Neural crest cell (in vitro differentiated cells): Measurements from ENCODE around the gene PTGS2. TPM values are rescaled to one million over a fixed set of nuclear protein-coding genes. Genes with fewer than 3 reads are reported as not detected.

Source experiments
- DNase-seq: peaks from one replicate; pipeline ENCODE4 v3.0.0; 2021; ENCODE audit warnings: low read depth, mixed read lengths, low spot score
- H3K27ac Mint-ChIP-seq: one replicate; pipeline ENCODE4 v1.8.0; 2021; ENCODE audit warnings: mild to moderate bottlenecking, mixed read lengths; ENCODE audit not compliant: unreplicated experiment
- H3K27me3 Mint-ChIP-seq: 2 replicates; pipeline ENCODE4 v1.8.0; 2021; ENCODE audit warnings: low read depth, mild to moderate bottlenecking, mixed read lengths
- H3K36me3 Mint-ChIP-seq: 2 replicates; pipeline ENCODE4 v1.8.0; 2021; ENCODE audit warnings: low read depth, mild to moderate bottlenecking, mixed read lengths
- H3K4me1 Mint-ChIP-seq: 2 replicates; pipeline ENCODE4 v1.8.0; 2021; ENCODE audit warnings: mixed read lengths
- H3K4me3 Mint-ChIP-seq: one replicate; pipeline ENCODE4 v1.8.0; 2021; ENCODE audit warnings: mild to moderate bottlenecking, mixed read lengths
- H3K9me3 Mint-ChIP-seq: 2 replicates; pipeline ENCODE4 v1.8.0; 2021; ENCODE audit warnings: mixed read lengths
- total RNA-seq: library from RNA; stranded (reverse); gene quantifications from 2 replicates; pipeline ENCODE4 v1.2.1, GENCODE V29; 2021
- TF ChIP-seq, protein P1 (sequence below): fragments of 200-600 bp; sonication (generic); conservative IDR thresholded peaks from 2 replicates; pipeline ENCODE4 v1.5.0; 2021; ENCODE audit warnings: antibody characterized with exemption, mild to moderate bottlenecking

The PTGS2 gene
- total RNA-seq, 1 donor from 2014 or later, result not detected

DNA sequence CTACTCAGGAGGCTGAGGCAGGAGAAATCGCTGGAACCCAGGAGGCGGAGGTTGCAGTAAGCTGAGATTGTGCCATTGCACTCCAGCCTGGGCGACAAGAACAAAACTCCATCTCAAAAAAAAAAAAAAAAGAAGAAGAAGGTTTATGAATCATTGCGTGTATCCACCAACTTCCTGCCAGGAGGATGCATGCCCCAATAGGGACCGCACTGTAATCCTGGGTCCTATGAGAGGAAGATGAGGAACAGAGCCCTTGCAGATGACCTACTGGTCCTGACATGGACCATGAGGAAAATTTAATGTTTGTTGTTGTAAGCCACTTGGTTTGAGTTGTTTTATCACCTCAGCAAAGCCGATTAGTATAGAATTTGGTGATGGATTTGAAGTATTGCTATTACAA lies 56.7 kb downstream of the PTGS2 start:
- H3K27ac Mint-ChIP-seq, result no peak overlapping the region

More for the DNA sequence above, 56.7 kb downstream of the PTGS2 start:
- TF ChIP-seq, protein P1, sequence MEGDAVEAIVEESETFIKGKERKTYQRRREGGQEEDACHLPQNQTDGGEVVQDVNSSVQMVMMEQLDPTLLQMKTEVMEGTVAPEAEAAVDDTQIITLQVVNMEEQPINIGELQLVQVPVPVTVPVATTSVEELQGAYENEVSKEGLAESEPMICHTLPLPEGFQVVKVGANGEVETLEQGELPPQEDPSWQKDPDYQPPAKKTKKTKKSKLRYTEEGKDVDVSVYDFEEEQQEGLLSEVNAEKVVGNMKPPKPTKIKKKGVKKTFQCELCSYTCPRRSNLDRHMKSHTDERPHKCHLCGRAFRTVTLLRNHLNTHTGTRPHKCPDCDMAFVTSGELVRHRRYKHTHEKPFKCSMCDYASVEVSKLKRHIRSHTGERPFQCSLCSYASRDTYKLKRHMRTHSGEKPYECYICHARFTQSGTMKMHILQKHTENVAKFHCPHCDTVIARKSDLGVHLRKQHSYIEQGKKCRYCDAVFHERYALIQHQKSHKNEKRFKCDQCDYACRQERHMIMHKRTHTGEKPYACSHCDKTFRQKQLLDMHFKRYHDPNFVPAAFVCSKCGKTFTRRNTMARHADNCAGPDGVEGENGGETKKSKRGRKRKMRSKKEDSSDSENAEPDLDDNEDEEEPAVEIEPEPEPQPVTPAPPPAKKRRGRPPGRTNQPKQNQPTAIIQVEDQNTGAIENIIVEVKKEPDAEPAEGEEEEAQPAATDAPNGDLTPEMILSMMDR, result no peak
- Mint-ChIP-seq H3K4me1 (no peaks in the 10 kb centered on the region), H3K36me3 (no peaks in the 10 kb centered on the region), H3K9me3 (peaks cover 6% of the 10 kb centered on the region), H3K4me3 (no peak overlapping the region), H3K27me3 (no peaks in the 10 kb centered on the region)
- no peak for DNase-seq

Other genes with a start within 250 kb of the PTGS2 start
- not detected in 2 replicates for gene PDC, start 219.3 kb downstream of the PTGS2 start, total RNA-seq
- 4.5 and 5.1 TPM in 2 replicates for gene PLA2G4A, start 148.5 kb upstream of the PTGS2 start, total RNA-seq